Measurements from ENCODE around the gene CENPV. TPM values are rescaled to one million over a fixed set of nuclear protein-coding genes. Genes with fewer than 3 reads are reported as not detected.

CENPV gene
- total and polyA plus RNA-seq, 8 donors, result 24.5 to 324 (median 38.1) TPM

GRCh38 chr17:16348586-16348985, 4.7 kb downstream of the CENPV start:
- DNase-seq, result no peak
- Histone ChIP-seq H3K4me1 (peaks cover 11 to 28% (median 14%) of the 10 kb centered on the region in 4 donors), H3K36me3 (peaks cover 9 to 60% (median 48%) of the 10 kb centered on the region in 4 donors), H3K4me3 (no peak overlapping the region), H3K27me3 (no peaks in the 10 kb centered on the region), H3K9me3 (no peaks in the 10 kb centered on the region), H3K27ac (no peak overlapping the region)
- 92 to 95% (median 93%) methylated on average over 4 to 6 of the region's 6 CpGs for WGBS, 5 donors
- intact Hi-C loops (cut with DNase I; ENCODE audit: low total_unique reads), result no loop called here
- no peak for TF ChIP-seq POLR2AphosphoS5 (IDR thresholded peaks at IDR 0.05)
- TF ChIP-seq, protein P1, sequence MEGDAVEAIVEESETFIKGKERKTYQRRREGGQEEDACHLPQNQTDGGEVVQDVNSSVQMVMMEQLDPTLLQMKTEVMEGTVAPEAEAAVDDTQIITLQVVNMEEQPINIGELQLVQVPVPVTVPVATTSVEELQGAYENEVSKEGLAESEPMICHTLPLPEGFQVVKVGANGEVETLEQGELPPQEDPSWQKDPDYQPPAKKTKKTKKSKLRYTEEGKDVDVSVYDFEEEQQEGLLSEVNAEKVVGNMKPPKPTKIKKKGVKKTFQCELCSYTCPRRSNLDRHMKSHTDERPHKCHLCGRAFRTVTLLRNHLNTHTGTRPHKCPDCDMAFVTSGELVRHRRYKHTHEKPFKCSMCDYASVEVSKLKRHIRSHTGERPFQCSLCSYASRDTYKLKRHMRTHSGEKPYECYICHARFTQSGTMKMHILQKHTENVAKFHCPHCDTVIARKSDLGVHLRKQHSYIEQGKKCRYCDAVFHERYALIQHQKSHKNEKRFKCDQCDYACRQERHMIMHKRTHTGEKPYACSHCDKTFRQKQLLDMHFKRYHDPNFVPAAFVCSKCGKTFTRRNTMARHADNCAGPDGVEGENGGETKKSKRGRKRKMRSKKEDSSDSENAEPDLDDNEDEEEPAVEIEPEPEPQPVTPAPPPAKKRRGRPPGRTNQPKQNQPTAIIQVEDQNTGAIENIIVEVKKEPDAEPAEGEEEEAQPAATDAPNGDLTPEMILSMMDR (IDR thresholded peaks at IDR 0.05), result no peak
- no peak for TF ChIP-seq POLR2A (IDR thresholded peaks at IDR 0.05)
- no peak for TF ChIP-seq EP300 (IDR thresholded peaks at IDR 0.05)

DNA sequence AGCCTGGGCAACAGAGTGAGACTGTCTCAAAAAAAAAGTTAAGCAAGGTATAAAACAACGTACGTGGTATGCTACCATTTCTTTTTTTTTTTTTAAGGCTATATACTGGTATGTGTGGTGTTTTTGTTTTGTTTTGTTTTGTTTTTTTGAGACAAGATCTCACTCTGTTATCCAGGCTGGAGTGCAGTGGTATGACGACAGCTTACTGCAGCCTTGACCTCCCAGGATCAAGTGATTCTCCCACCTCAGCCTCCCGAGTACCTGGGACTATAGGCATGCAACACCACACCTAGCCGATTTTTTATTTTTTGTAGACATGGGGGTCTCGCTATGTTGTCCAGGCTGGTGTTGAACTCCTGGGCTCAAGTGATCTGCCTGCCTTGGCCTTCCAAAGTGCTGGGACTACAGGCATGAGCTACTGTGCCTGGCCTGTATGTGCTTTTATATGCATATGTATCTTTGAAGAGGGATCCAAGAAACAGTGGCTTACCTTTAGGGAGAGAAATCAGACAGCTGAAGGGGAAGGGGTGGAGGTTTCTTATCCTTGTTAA, 6.5 kb downstream of the CENPV start:
- H3K27ac ChIP-seq, result no peak overlapping the region
- no peak for DNase-seq
- peaks cover 9 to 76% (median 62%) of the 10 kb centered on the region in 4 donors for H3K36me3 ChIP-seq
- H3K9me3 ChIP-seq, result no peaks in the 10 kb centered on the region
- no peak overlapping the region for H3K4me3 ChIP-seq
- intact Hi-C loops (cut with DNase I; ENCODE audit: low total_unique reads), result no loop called here
- TF ChIP-seq EP300 (IDR thresholded peaks at IDR 0.05), result no peak
- no peak for TF ChIP-seq POLR2AphosphoS5 (IDR thresholded peaks at IDR 0.05)
- TF ChIP-seq, protein P1 (IDR thresholded peaks at IDR 0.05), result no peak
- no peak for TF ChIP-seq POLR2A (IDR thresholded peaks at IDR 0.05)
- no peaks in the 10 kb centered on the region for H3K27me3 ChIP-seq
- H3K4me1 ChIP-seq, result peaks cover 2 to 15% (median 3%) of the 10 kb centered on the region in 4 donors
- WGBS, 5 donors, result 91 to 97% (median 95%) methylated on average over 6 of the region's 6 CpGs

DNA sequence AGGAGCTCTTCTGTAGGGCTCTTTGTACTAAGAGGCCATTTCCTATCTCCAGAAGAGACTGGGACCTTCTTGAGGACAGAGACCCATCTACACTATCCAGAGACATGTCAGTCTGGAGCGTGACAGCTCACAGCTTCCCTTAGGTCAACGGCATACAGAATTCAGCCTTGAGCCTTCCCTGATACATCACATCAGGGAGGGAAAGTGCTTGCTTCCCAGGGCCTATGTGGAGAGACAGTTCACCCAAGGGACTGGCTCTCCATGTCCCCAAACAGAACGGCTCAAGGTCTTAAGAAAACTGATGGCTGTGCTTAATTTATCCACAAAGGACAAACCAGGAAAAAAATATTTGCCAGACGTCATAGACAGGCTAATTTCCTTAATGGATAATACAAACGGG, 7.7 kb downstream of the CENPV start:
- no peak overlapping the region for H3K27ac ChIP-seq
- H3K36me3 ChIP-seq, result peaks cover 9 to 76% (median 62%) of the 10 kb centered on the region in 4 donors
- intact Hi-C loops (cut with DNase I; ENCODE audit: low total_unique reads), result no loop called here
- H3K4me3 ChIP-seq, result no peak overlapping the region
- H3K4me1 ChIP-seq, result peaks cover 4 to 11% (median 6%) of the 10 kb centered on the region in 4 donors
- H3K9me3 ChIP-seq, result no peaks in the 10 kb centered on the region
- no peak for TF ChIP-seq EP300 (IDR thresholded peaks at IDR 0.05)
- TF ChIP-seq, protein P1 (IDR thresholded peaks at IDR 0.05), result no peak
- no peak for TF ChIP-seq POLR2A (IDR thresholded peaks at IDR 0.05)
- no peak for TF ChIP-seq POLR2AphosphoS5 (IDR thresholded peaks at IDR 0.05)
- WGBS, 5 donors, result 81 to 87% (median 85%) methylated on average over 5 of the region's 5 CpGs
- DNase-seq, result no peak
- H3K27me3 ChIP-seq, result no peaks in the 10 kb centered on the region

DNA sequence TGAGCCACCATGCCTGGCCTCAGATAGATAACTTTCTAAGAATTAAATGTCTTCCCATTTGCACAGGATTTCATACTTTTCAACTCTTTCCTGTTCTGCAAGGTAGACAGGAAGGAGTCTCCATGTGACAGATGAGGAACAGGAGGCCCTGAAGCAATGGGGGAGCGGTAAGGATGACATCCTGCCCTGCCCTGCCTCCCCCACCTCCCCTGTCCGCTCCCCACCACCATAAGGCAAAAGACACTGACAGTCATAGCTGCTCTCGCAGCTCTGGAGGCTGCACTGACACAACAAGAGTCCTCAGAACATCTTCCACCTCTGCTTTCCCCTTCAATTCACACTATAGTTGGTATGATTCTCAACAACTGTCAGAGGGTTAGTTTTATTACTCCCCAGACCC, 9.7 kb downstream of the CENPV start:
- intact Hi-C loops (cut with DNase I; ENCODE audit: low total_unique reads), result no loop called here
- peaks cover 9 to 63% (median 49%) of the 10 kb centered on the region in 4 donors for H3K36me3 ChIP-seq

More for the DNA sequence above, 9.7 kb downstream of the CENPV start:
- WGBS, 5 donors, result 95 to 98% (median 98%) methylated on average over 3 of the region's 3 CpGs
- no peak for DNase-seq
- Histone ChIP-seq H3K4me1 (peaks cover 4 to 13% (median 6%) of the 10 kb centered on the region in 4 donors), H3K9me3 (no peaks in the 10 kb centered on the region), H3K27ac (no peak overlapping the region), H3K4me3 (no peak overlapping the region), H3K27me3 (no peaks in the 10 kb centered on the region)
- no peak for TF ChIP-seq POLR2A (IDR thresholded peaks at IDR 0.05)
- TF ChIP-seq EP300 (IDR thresholded peaks at IDR 0.05), result no peak
- no peak for TF ChIP-seq POLR2AphosphoS5 (IDR thresholded peaks at IDR 0.05)
- TF ChIP-seq, protein P1 (IDR thresholded peaks at IDR 0.05), result no peak
